ENCODE results near the gene RALGPS1.

Gene RALGPS1

GRCh38 chr9:126974594-126974993 lies 60.0 kb downstream of the RALGPS1 start:
- H3K27me3 ChIP-seq (ENCODE audit: insufficient read depth, poor library complexity, severe bottlenecking), result no peaks in the 10 kb centered on the region
- TF ChIP-seq CTCF (IDR thresholded peaks at IDR 0.05; ENCODE audit: poor library complexity, severe bottlenecking), result no peak
- H3K36me3 ChIP-seq (ENCODE audit: low read depth), result no peaks in the 10 kb centered on the region

DNA sequence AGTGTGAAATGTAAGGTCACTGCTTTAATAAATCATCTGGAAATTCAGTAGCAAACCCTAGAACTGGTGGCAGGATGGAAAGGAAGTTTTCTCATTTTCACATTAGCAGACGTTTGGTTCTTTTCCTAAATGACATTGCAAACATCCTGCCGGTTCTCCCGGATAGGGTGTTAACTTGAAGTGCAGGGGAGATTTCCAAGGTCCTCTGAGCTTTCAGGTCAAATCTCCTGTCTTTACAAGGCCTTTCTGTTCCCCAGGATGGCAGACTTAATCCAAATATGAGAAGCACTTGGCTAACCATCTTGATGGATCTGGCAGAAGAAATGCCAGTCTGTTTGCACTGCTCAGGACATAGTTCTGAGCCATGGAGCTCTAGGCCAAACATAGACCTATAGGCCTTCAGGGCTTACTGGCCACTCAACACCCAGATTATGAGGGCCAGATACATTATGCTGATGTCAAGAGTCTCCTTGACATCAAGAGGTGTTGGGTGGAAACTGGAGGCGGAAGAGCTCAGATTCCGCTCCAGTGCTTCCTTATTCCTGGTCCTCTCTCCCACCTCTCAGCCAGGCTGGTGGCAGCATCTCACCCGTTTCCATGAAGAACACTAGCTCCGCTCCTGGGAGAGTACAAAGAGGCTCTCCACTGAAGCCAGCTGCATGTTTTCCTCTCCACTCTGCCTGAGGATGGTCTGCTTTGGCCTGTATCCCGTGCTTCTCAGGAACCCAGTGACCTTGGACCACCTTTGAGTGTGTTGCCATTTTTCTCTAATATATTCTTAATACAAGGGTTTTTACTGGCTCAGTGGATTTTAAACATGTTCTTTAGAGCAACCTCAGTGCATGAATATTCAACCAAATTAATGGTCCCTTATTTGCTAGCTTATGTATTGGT lies 61.0 kb downstream of the RALGPS1 start:
- Histone ChIP-seq H3K4me1 (ENCODE audit: insufficient read depth, poor library complexity, severe bottlenecking) (no peaks in the 10 kb centered on the region), H3K4me3 (ENCODE audit: severe bottlenecking) (no peak overlapping the region), H3K27me3 (ENCODE audit: insufficient read depth, poor library complexity, severe bottlenecking) (no peaks in the 10 kb centered on the region), H3K36me3 (ENCODE audit: low read depth) (no peaks in the 10 kb centered on the region), H3K9me3 (ENCODE audit: severe bottlenecking) (no peaks in the 10 kb centered on the region), H3K27ac (ENCODE audit: poor library complexity, severe bottlenecking) (no peak overlapping the region)
- no peak for TF ChIP-seq CTCF (IDR thresholded peaks at IDR 0.05; ENCODE audit: poor library complexity, severe bottlenecking)
- DNase-seq (ENCODE audit: low spot score), result no peak
- ATAC-seq (ENCODE audit: low read depth), result no peak

More at GRCh38 chr9:126974594-126974993, 60.0 kb downstream of the RALGPS1 start:
- Histone ChIP-seq H3K4me1 (ENCODE audit: insufficient read depth, poor library complexity, severe bottlenecking) (no peaks in the 10 kb centered on the region), H3K27ac (ENCODE audit: poor library complexity, severe bottlenecking) (no peak overlapping the region), H3K4me3 (ENCODE audit: severe bottlenecking) (no peak overlapping the region), H3K9me3 (ENCODE audit: severe bottlenecking) (no peaks in the 10 kb centered on the region)
- no peak for DNase-seq (ENCODE audit: low spot score)
- ATAC-seq (ENCODE audit: low read depth), result no peak

DNA sequence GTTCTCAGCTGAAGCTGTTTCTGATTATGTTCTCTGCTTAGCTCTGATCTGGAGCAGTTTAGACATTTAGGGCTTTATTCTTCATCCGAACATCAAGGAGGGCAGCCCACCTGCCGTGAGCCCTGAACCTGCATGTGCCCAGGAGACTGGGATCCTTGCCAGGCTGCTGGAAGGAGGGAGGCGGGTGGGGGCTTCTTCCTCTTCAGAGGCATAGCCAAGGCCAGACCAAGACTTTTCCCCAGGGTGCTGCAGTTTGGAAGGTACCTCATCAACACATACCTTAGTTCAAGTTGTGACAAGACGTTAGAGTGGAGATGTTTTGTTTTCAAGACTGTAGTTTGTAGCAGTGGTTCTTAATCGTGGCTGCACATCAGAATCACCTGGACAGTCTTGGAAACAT lies 64.9 kb downstream of the RALGPS1 start:
- DNase-seq (ENCODE audit: low spot score) (no peak), ATAC-seq (ENCODE audit: low read depth) (no peak)
- Histone ChIP-seq H3K36me3 (ENCODE audit: low read depth) (no peaks in the 10 kb centered on the region), H3K4me3 (ENCODE audit: severe bottlenecking) (no peak overlapping the region), H3K9me3 (ENCODE audit: severe bottlenecking) (no peaks in the 10 kb centered on the region), H3K4me1 (ENCODE audit: insufficient read depth, poor library complexity, severe bottlenecking) (peaks cover under 1% of the 10 kb centered on the region), H3K27me3 (ENCODE audit: insufficient read depth, poor library complexity, severe bottlenecking) (no peaks in the 10 kb centered on the region), H3K27ac (ENCODE audit: poor library complexity, severe bottlenecking) (no peak overlapping the region)
- TF ChIP-seq CTCF (IDR thresholded peaks at IDR 0.05; ENCODE audit: poor library complexity, severe bottlenecking), result no peak

GRCh38 chr9:126980231-126980630 lies 65.6 kb downstream of the RALGPS1 start:
- no peaks in the 10 kb centered on the region for H3K36me3 ChIP-seq (ENCODE audit: low read depth)
- TF ChIP-seq CTCF (IDR thresholded peaks at IDR 0.05; ENCODE audit: poor library complexity, severe bottlenecking), result no peak
- H3K4me3 ChIP-seq (ENCODE audit: severe bottlenecking), result no peak overlapping the region
- H3K27ac ChIP-seq (ENCODE audit: poor library complexity, severe bottlenecking), result no peak overlapping the region
- peaks cover 8% of the 10 kb centered on the region for H3K4me1 ChIP-seq (ENCODE audit: insufficient read depth, poor library complexity, severe bottlenecking)
- no peaks in the 10 kb centered on the region for H3K27me3 ChIP-seq (ENCODE audit: insufficient read depth, poor library complexity, severe bottlenecking)
- DNase-seq (ENCODE audit: low spot score) (no peak), ATAC-seq (ENCODE audit: low read depth) (no peak)
- H3K9me3 ChIP-seq (ENCODE audit: severe bottlenecking), result no peaks in the 10 kb centered on the region

- Histone ChIP-seq H3K4me3 (ENCODE audit: severe bottlenecking) (no peak overlapping the region), H3K9me3 (ENCODE audit: severe bottlenecking) (no peaks in the 10 kb centered on the region), H3K36me3 (ENCODE audit: low read depth) (no peaks in the 10 kb centered on the region), H3K27ac (ENCODE audit: poor library complexity, severe bottlenecking) (no peak overlapping the region), H3K27me3 (ENCODE audit: insufficient read depth, poor library complexity, severe bottlenecking) (no peaks in the 10 kb centered on the region), H3K4me1 (ENCODE audit: insufficient read depth, poor library complexity, severe bottlenecking) (peaks cover 16% of the 10 kb centered on the region)
- TF ChIP-seq CTCF (IDR thresholded peaks at IDR 0.05; ENCODE audit: poor library complexity, severe bottlenecking), result no peak
- no peak for DNase-seq (ENCODE audit: low spot score)
- ATAC-seq (ENCODE audit: low read depth), result no peak
Measured at GRCh38 chr9:126981218-126981617, 66.6 kb downstream of the RALGPS1 start.
